HEK293T (cell line): ENCODE measurements around the gene RFPL1.

Source experiments
- CTCF ChIA-PET: fragments of 350-600 bp; formaldehyde crosslinking; extraction: SDS; loops from one replicate; lab custom pipeline; 2021; ENCODE audit warnings: antibody characterized with exemption, inconsistent platforms; lab: Yijun Ruan, JAX
- POLR2A ChIA-PET: fragments of 350-600 bp; formaldehyde crosslinking; extraction: SDS; loops from one replicate; lab custom pipeline; 2020; ENCODE audit warnings: antibody characterized with exemption, inconsistent platforms; lab: Yijun Ruan, JAX
- DNase-seq: peaks from one replicate; pipeline ENCODE4 v3.0.0; 2012; ENCODE audit warnings: mixed read lengths; ENCODE audit errors: extremely low spot score
- ARNT ChIP-seq: fragments of 450-650 bp; IDR thresholded peaks from 2 replicates; pipeline ENCODE4 v1.6.1; 2017; ENCODE audit warnings: mild to moderate bottlenecking
- BHLHE40 ChIP-seq: fragments of 450-650 bp; IDR thresholded peaks from 2 replicates; pipeline ENCODE4 v1.6.1; 2016; ENCODE audit warnings: mild to moderate bottlenecking, moderate library complexity, borderline replicate concordance
- CTBP1 ChIP-seq: fragments of 450-650 bp; IDR thresholded peaks from 2 replicates; pipeline ENCODE4 v1.6.1; 2016; ENCODE audit warnings: borderline replicate concordance
- ELF4 ChIP-seq: fragments of 450-650 bp; IDR thresholded peaks from 2 replicates; pipeline ENCODE4 v1.6.1; 2017; ENCODE audit warnings: antibody characterized with exemption
- FOXA1 ChIP-seq: fragments of 450-650 bp; IDR thresholded peaks from 2 replicates; pipeline ENCODE4 v1.6.1; 2016; ENCODE audit warnings: mild to moderate bottlenecking
- FOXK2 ChIP-seq: fragments of 450-650 bp; IDR thresholded peaks from 2 replicates; pipeline ENCODE4 v1.6.1; 2016; ENCODE audit warnings: mild to moderate bottlenecking
- FOXM1 ChIP-seq: fragments of 450-650 bp; IDR thresholded peaks from 2 replicates; pipeline ENCODE4 v1.6.1; 2017; ENCODE audit warnings: mild to moderate bottlenecking, borderline replicate concordance
- HDGF ChIP-seq: fragments of 450-650 bp; IDR thresholded peaks from 2 replicates; pipeline ENCODE4 v1.6.1; 2017; ENCODE audit warnings: antibody characterized with exemption, borderline replicate concordance
- L3MBTL2 ChIP-seq: fragments of 450-650 bp; conservative IDR thresholded peaks from 2 replicates; pipeline ENCODE4 v1.6.1; 2016; ENCODE audit warnings: mild to moderate bottlenecking
- LEF1 ChIP-seq: fragments of 450-650 bp; IDR thresholded peaks from 2 replicates; pipeline ENCODE4 v1.6.1; 2017; ENCODE audit warnings: mild to moderate bottlenecking, borderline replicate concordance
- NFRKB ChIP-seq: fragments of 450-650 bp; IDR thresholded peaks from 2 replicates; pipeline ENCODE4 v1.6.1; 2016; ENCODE audit warnings: mild to moderate bottlenecking, moderate library complexity
- PKNOX1 ChIP-seq: fragments of 450-650 bp; IDR thresholded peaks from 2 replicates; pipeline ENCODE4 v1.6.1; 2016
- SP1 ChIP-seq: fragments of 450-650 bp; IDR thresholded peaks from 2 replicates; pipeline ENCODE4 v1.6.1; 2017
- SUZ12 ChIP-seq: fragments of 450-650 bp; IDR thresholded peaks from 2 replicates; pipeline ENCODE4 v1.6.1; 2016; ENCODE audit warnings: mild to moderate bottlenecking
- TARDBP ChIP-seq: fragments of 450-650 bp; IDR thresholded peaks from 2 replicates; pipeline ENCODE4 v1.6.1; 2016
- ZNF384 ChIP-seq: fragments of 450-650 bp; IDR thresholded peaks from 2 replicates; pipeline ENCODE4 v1.6.1; 2016

RFPL1 gene

GRCh38 chr22:29433856-29434255 is 4.5 kb upstream of the RFPL1 start:
- CTCF ChIA-PET = no interaction called here
- no peak for TF ChIP-seq TARDBP
- no peak for TF ChIP-seq FOXK2
- no peak for TF ChIP-seq ARNT
- TF ChIP-seq ZNF384 = no peak
- TF ChIP-seq LEF1 = no peak
- no peak for TF ChIP-seq BHLHE40
- no peak for TF ChIP-seq FOXA1
- TF ChIP-seq FOXM1 = no peak
- no peak for DNase-seq
- POLR2A ChIA-PET = no interaction called here

- DNase-seq = no peak
- ChIA-PET POLR2A (no interaction called here), CTCF (no interaction called here)
- no peak for TF ChIP-seq SP1
- TF ChIP-seq ARNT = no peak
- no peak for TF ChIP-seq CTBP1
- no peak for TF ChIP-seq ELF4
- TF ChIP-seq NFRKB = no peak
- TF ChIP-seq LEF1 = no peak
- no peak for TF ChIP-seq TARDBP
Observed at GRCh38 chr22:29434288-29434687, 4.1 kb upstream of the RFPL1 start.

DNA sequence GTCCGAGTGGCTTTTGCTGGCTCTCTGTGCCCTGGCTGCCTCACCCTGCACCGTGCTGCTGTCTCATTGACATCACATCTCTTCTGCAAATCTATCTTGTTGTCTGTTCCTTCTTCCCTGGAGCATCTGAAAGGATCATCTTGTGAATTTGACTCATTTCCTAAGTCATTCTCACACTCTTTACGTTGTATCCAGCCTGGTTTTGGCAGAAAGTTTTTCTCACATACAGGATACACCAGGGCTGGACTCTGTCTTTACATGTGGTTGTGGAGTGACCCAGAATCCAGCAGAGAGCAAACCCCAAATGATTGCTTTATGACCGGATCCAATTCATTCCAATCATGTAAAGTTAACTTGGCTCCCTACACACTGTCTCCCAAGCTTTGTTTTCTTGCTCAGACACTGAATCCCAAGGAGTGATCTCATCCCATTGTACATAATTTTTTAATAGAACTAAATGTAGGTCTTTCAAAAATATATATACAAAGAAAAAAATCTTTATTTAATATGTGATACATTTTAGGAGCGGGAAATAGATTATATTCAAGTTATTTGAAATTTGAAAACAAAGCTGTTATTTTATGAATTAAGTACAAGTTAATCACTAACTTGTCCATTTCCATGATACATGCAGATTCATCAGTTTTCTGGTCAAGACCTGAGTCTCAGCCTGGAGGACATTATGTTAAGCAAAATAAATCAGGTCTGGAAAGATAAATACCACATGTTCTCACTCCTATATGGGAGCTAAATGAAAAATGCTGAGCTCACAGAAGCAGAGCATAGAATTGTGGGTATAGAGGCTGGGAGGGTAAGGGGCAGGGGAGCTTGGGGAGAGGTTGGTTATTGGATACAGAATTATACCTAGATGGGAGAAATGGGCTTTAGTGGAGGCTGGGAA is 2.9 kb upstream of the RFPL1 start:
- DNase-seq = no peak
- CTCF ChIA-PET = interaction anchor here (1.1 kb wide), 1 partner anchor 35 kb away, joined by 7 read pairs; no protein-coding TSS in a partner anchor
- POLR2A ChIA-PET = interaction anchor here (1.2 to 1.3 kb wide), 2 partner anchors 16 to 47 kb away, joined by 3 read pairs; partner anchors contain the start of gene AP1B1
- TF ChIP-seq PKNOX1 (no peak), ARNT (no peak), SP1 (no peak), NFRKB (no peak), FOXK2 (no peak)

DNA sequence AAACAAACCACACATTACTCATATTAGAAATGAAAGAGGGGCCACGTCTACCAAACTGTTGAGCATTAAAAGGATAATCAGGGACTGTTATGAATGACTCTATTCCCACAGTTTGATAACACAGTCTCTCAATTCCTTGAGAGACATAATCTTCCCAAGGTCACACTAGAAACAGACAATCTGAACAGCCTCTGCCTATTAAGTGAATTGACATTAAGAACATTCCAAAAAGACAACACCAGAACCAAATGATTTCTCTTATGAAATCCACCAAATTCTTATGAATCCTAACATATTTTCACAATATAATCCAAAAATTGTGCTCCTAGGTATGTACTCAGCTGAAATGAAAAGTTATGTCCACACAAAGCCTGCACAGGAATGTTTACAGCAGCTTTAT is 4.6 kb downstream of the RFPL1 start:
- no peak for TF ChIP-seq SUZ12
- no peak for TF ChIP-seq LEF1
- no peak for TF ChIP-seq ZNF384
- no peak for TF ChIP-seq HDGF
- no peak for TF ChIP-seq L3MBTL2
- TF ChIP-seq BHLHE40 = no peak
- no peak for TF ChIP-seq ARNT
- TF ChIP-seq ELF4 = no peak
- no peak for TF ChIP-seq SP1
- TF ChIP-seq FOXA1 = no peak
- no peak for TF ChIP-seq CTBP1
- TF ChIP-seq NFRKB = no peak
- no peak for TF ChIP-seq PKNOX1
- no peak for TF ChIP-seq FOXM1
- CTCF ChIA-PET = no interaction called here
- POLR2A ChIA-PET = interaction anchor here (0.8 kb wide), 1 partner anchor 15 kb away, joined by 3 read pairs; no protein-coding TSS in a partner anchor
- no peak for DNase-seq

DNA sequence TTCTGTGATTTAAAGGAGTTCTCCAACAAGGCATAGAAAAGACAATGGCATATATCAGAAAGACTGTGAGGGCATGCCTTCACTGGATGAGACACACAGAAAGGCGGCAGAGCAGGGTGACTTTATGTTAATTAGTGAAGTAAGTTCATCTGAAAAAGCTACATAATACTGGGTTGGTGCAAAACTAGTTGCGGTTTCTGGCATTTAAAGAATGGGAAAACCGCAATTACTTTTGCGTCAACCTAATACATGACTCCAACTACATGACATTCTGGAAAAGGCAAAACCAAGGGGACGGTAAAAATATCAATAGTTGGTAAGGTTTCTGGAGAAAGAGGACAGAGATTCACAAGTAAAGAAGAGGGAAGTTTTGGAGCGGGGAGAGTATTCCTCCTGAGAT is 5.1 kb downstream of the RFPL1 start:
- DNase-seq = no peak

More for the DNA sequence above, 5.1 kb downstream of the RFPL1 start:
- ChIA-PET CTCF (no interaction called here), POLR2A (interaction anchor here (0.8 kb wide), 1 partner anchor 14 kb away, joined by 3 read pairs; no protein-coding TSS in a partner anchor)
- no peak for TF ChIP-seq FOXM1
- no peak for TF ChIP-seq HDGF
- TF ChIP-seq CTBP1 = no peak
- no peak for TF ChIP-seq FOXK2
- TF ChIP-seq SP1 = no peak
- no peak for TF ChIP-seq LEF1
- TF ChIP-seq NFRKB = no peak
- TF ChIP-seq FOXA1 = no peak
- no peak for TF ChIP-seq BHLHE40
- TF ChIP-seq ZNF384 = no peak
- no peak for TF ChIP-seq ELF4
- no peak for TF ChIP-seq SUZ12
- no peak for TF ChIP-seq PKNOX1
- TF ChIP-seq L3MBTL2 = no peak
- no peak for TF ChIP-seq TARDBP
- TF ChIP-seq ARNT = no peak
